Measurements from ENCODE around the gene TOP3B. TPM values are rescaled to one million over a fixed set of nuclear protein-coding genes. Genes with fewer than 3 reads are reported as not detected.
"Not testable (repeated sequence)": the region's sequence is repeated elsewhere in the genome, so short reads cannot be mapped to it uniquely, and the experiment has no call there.

Gene TOP3B
- polyA plus RNA-seq, 12 donors: 11.8 to 23.3 (median 15.9) TPM; not detected in 1

GRCh38 chr22:21927174-21927823 is 55.3 kb downstream of the TOP3B start:
- no peak for DNase-seq

- DNase-seq: no peak
These were observed 55.9 kb downstream of the TOP3B start for GRCh38 chr22:21926728-21927127.

- DNase-seq: no peak
These were observed 59.4 kb downstream of the TOP3B start for GRCh38 chr22:21923163-21923561.

GRCh38 chr22:21922370-21923162 is 60.0 kb downstream of the TOP3B start:
- no peak for DNase-seq

- no peak for DNase-seq
These were observed 60.9 kb downstream of the TOP3B start for GRCh38 chr22:21921729-21922128.

GRCh38 chr22:21921184-21921721 is 61.3 kb downstream of the TOP3B start:
- no peak for DNase-seq

- no peak for DNase-seq
These were observed 62.0 kb downstream of the TOP3B start for GRCh38 chr22:21920341-21921183.

GRCh38 chr22:21919526-21920307 is 62.9 kb downstream of the TOP3B start:
- DNase-seq: no peak

GRCh38 chr22:21918466-21919185 is 64.0 kb downstream of the TOP3B start:
- DNase-seq: no peak

GRCh38 chr22:21917959-21918261 is 64.7 kb downstream of the TOP3B start:
- DNase-seq: no peak

GRCh38 chr22:21917181-21917958 is 65.2 kb downstream of the TOP3B start:
- DNase-seq: peak; percentile 25

- no peak for DNase-seq
These were observed 66.2 kb downstream of the TOP3B start for GRCh38 chr22:21916309-21916918.

GRCh38 chr22:21915624-21916308 is 66.8 kb downstream of the TOP3B start:
- DNase-seq: no peak

GRCh38 chr22:21914033-21914642 is 68.4 kb downstream of the TOP3B start:
- not testable (repeated sequence) for DNase-seq

GRCh38 chr22:21910367-21910766 is 72.2 kb downstream of the TOP3B start:
- DNase-seq: not testable (repeated sequence)

GRCh38 chr22:21909871-21910270 is 72.7 kb downstream of the TOP3B start:
- no peak for DNase-seq

- no peak for DNase-seq
These were observed 74.7 kb downstream of the TOP3B start for GRCh38 chr22:21907638-21908522.
